ENCODE measurements around the gene TNFRSF1B.

- no peak for TF ChIP-seq BRCA1 (IDR thresholded peaks at IDR 0.05; ENCODE audit: low read depth, low read length)
- no peak for TF ChIP-seq JUND (IDR thresholded peaks at IDR 0.05; ENCODE audit: low read length)
- TF ChIP-seq SP1 (IDR thresholded peaks at IDR 0.05; ENCODE audit: low read depth, low read length) = no peak
- TF ChIP-seq EZH2 (IDR thresholded peaks at IDR 0.05; ENCODE audit: low read depth, low read length, severe bottlenecking) = no peak
- no peak for TF ChIP-seq CTCF (IDR thresholded peaks at IDR 0.05; ENCODE audit: control extremely low read depth in 1 of 3, insufficient read depth in 1 of 3, low read depth in 1 of 3, low read length in 3 of 3)
- TF ChIP-seq SP2 (IDR thresholded peaks at IDR 0.05; ENCODE audit: low read length) = no peak
- TF ChIP-seq EP300 (IDR thresholded peaks at IDR 0.05; ENCODE audit: borderline replicate concordance in 1 of 2, low read depth in 2 of 2, low read length in 2 of 2) = no peak
- TF ChIP-seq POLR2AphosphoS5 (IDR thresholded peaks at IDR 0.05; ENCODE audit: low read depth, low read length) = no peak
Observed at GRCh38 chr1:12173041-12173509, 6.3 kb downstream of the TNFRSF1B start.

Measured in H1 (cell line).